ENCODE data around the gene ZNF324B. TPM values are rescaled to one million over a fixed set of nuclear protein-coding genes. Genes with fewer than 3 reads are reported as not detected.

ZNF324B gene
- total and polyA plus RNA-seq, 2 donors (not counting 1 experiment from before 2014, with no cell fraction given): 5.6 to 17.4 TPM

DNA sequence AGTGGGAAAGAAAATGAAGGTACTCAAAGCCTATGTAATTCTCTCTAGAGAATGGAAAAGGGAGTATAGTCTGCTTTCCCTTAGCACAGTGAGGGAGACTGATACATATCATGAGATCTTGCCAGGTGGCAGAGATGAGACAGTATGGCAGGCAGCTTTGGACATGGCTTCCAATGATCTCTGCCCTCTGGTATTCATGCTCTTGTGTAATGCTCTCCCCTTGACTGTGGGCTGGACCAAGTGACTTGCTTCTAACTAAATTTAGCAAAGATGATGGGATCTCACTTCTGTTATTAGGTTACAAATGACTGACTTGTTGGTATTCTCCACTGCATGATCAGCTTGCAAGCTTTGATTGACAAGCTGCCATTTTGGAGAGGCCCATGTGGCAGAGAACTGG lies 21.7 kb upstream of the ZNF324B start:
- H3K36me3 ChIP-seq (replicated peaks in 1 of 2; ENCODE audit: control extremely low read depth in 1 of 2, control insufficient read depth in 1 of 2, extremely low read depth in 1 of 2, insufficient read depth in 2 of 2, low read length in 1 of 2): peaks cover 6 to 21% of the 10 kb centered on the region in 2 experiments
- DNase-seq (no peak), ATAC-seq (ENCODE audit: low read depth) (no peak)
- no peak overlapping the region for H2AFZ ChIP-seq (ENCODE audit: insufficient read depth, low read depth, low read length, poor library complexity, severe bottlenecking)
- H3K79me2 ChIP-seq (ENCODE audit: control insufficient read depth, insufficient read depth, low read length): no peaks in the 10 kb centered on the region
- H3K9me3 ChIP-seq (ENCODE audit: control extremely low read depth in 1 of 3, control insufficient read depth in 2 of 3, insufficient read depth in 1 of 3, low read length in 2 of 3): peaks cover 14 to 80% (median 68%) of the 10 kb centered on the region in 3 donors
- H3K27ac Mint-ChIP-seq: no peak overlapping the region
- peaks cover 27% of the 10 kb centered on the region for H3K9me3 Mint-ChIP-seq (ENCODE audit: insufficient read depth)
- no peaks in the 10 kb centered on the region for H3K27me3 ChIP-seq (replicated peaks in 1 of 4; ENCODE audit: control extremely low read depth in 1 of 4, control insufficient read depth in 3 of 4, insufficient read depth in 4 of 4, low read length in 3 of 4)
- intact Hi-C loops (cut with micrococcal nuclease): no loop called here
- H3K4me2 ChIP-seq (replicated peaks; ENCODE audit: low read depth, low read length, poor library complexity, severe bottlenecking): no peak overlapping the region
- TF ChIP-seq, protein P1, sequence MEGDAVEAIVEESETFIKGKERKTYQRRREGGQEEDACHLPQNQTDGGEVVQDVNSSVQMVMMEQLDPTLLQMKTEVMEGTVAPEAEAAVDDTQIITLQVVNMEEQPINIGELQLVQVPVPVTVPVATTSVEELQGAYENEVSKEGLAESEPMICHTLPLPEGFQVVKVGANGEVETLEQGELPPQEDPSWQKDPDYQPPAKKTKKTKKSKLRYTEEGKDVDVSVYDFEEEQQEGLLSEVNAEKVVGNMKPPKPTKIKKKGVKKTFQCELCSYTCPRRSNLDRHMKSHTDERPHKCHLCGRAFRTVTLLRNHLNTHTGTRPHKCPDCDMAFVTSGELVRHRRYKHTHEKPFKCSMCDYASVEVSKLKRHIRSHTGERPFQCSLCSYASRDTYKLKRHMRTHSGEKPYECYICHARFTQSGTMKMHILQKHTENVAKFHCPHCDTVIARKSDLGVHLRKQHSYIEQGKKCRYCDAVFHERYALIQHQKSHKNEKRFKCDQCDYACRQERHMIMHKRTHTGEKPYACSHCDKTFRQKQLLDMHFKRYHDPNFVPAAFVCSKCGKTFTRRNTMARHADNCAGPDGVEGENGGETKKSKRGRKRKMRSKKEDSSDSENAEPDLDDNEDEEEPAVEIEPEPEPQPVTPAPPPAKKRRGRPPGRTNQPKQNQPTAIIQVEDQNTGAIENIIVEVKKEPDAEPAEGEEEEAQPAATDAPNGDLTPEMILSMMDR (IDR thresholded peaks at IDR 0.05): no peak
- no peak for TF ChIP-seq EZH2 (IDR thresholded peaks at IDR 0.05; ENCODE audit: borderline replicate concordance, insufficient read depth, low read depth, low read length, poor library complexity, severe bottlenecking)
- H3K27ac ChIP-seq (ENCODE audit: low read length in 2 of 2): no peak overlapping the region
- H3K4me1 ChIP-seq (ENCODE audit: control insufficient read depth in 2 of 2, insufficient read depth in 2 of 2, low read length in 2 of 2): no peaks in the 10 kb centered on the region
- no peak overlapping the region for H3K9ac ChIP-seq (ENCODE audit: low read length)
- CTCF ChIA-PET: no interaction called here
- no peak overlapping the region for H3K4me3 Mint-ChIP-seq
- no peaks in the 10 kb centered on the region for H3K4me1 Mint-ChIP-seq
- H4K20me1 ChIP-seq (ENCODE audit: control insufficient read depth, insufficient read depth, low read length, poor library complexity, severe bottlenecking): no peaks in the 10 kb centered on the region
- POLR2A ChIA-PET: no interaction called here
- H3K4me3 ChIP-seq (ENCODE audit: control extremely low read depth in 1 of 5, extremely low read depth in 1 of 5, insufficient read depth in 1 of 5, low read depth in 2 of 5, low read length in 4 of 5): no peak overlapping the region
- H3K27me3 Mint-ChIP-seq: no peaks in the 10 kb centered on the region

DNA sequence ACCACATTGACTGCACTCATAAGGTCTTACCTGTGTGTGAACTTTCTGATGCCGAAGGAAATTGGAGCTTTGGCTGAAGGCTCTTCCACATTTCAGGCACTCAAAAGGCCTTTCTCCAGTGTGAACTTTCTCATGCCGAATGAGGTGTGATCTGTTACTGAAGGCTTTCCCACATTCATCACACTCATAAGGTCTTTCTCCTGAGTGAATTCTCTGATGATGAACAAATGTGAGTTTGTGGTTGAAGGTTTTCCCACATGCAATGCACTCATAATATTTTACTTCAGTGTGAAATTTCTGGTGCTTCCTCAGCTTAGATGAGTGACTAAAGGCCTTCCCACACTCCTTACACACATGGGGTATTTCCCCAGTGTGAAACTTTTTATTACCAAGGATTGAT lies 17.2 kb upstream of the ZNF324B start:
- Mint-ChIP-seq H3K27me3 (no peaks in the 10 kb centered on the region), H3K9me3 (ENCODE audit: insufficient read depth) (peaks cover 28% of the 10 kb centered on the region), H3K4me3 (no peak overlapping the region), H3K27ac (no peak overlapping the region), H3K4me1 (peaks cover 8% of the 10 kb centered on the region)
- Histone ChIP-seq H3K4me3 (ENCODE audit: control extremely low read depth in 1 of 5, extremely low read depth in 1 of 5, insufficient read depth in 1 of 5, low read depth in 2 of 5, low read length in 4 of 5) (no peak overlapping the region), H2AFZ (ENCODE audit: insufficient read depth, low read depth, low read length, poor library complexity, severe bottlenecking) (no peak overlapping the region), H3K79me2 (ENCODE audit: control insufficient read depth, insufficient read depth, low read length) (peaks cover 9% of the 10 kb centered on the region), H3K27ac (ENCODE audit: low read length in 2 of 2) (no peak overlapping the region), H3K9ac (ENCODE audit: low read length) (no peak overlapping the region), H3K27me3 (replicated peaks in 1 of 4; ENCODE audit: control extremely low read depth in 1 of 4, control insufficient read depth in 3 of 4, insufficient read depth in 4 of 4, low read length in 3 of 4) (no peaks in the 10 kb centered on the region), H4K20me1 (ENCODE audit: control insufficient read depth, insufficient read depth, low read length, poor library complexity, severe bottlenecking) (no peaks in the 10 kb centered on the region), H3K9me3 (ENCODE audit: control extremely low read depth in 1 of 3, control insufficient read depth in 2 of 3, insufficient read depth in 1 of 3, low read length in 2 of 3) (peaks cover 14 to 93% (median 82%) of the 10 kb centered on the region in 3 donors), H3K4me1 (ENCODE audit: control insufficient read depth in 2 of 2, insufficient read depth in 2 of 2, low read length in 2 of 2) (peaks cover 2 to 5% of the 10 kb centered on the region in 2 donors), H3K36me3 (replicated peaks in 1 of 2; ENCODE audit: control extremely low read depth in 1 of 2, control insufficient read depth in 1 of 2, extremely low read depth in 1 of 2, insufficient read depth in 2 of 2, low read length in 1 of 2) (peaks cover 8 to 43% of the 10 kb centered on the region in 2 experiments), H3K4me2 (replicated peaks; ENCODE audit: low read depth, low read length, poor library complexity, severe bottlenecking) (no peak overlapping the region)
- WGBS (ENCODE audit: insufficient coverage): 100% methylated on average over 1 of the region's 2 CpGs
- CTCF ChIA-PET: interaction anchor here (0.6 to 0.7 kb wide), 2 partner anchors 155 to 247 kb away, joined by 3 read pairs; no protein-coding TSS in a partner anchor
- no peak for ATAC-seq (ENCODE audit: low read depth)
- no peak for TF ChIP-seq EZH2 (IDR thresholded peaks at IDR 0.05; ENCODE audit: borderline replicate concordance, insufficient read depth, low read depth, low read length, poor library complexity, severe bottlenecking)
- TF ChIP-seq, protein P1 (IDR thresholded peaks at IDR 0.05): no peak
- no peak for DNase-seq
- POLR2A ChIA-PET: no interaction called here
- intact Hi-C loops (cut with micrococcal nuclease): no loop called here

Measured in B cell (primary cell).